Measurements from ENCODE around the gene MAGED2.
"Not testable (repeated sequence)": the region's sequence is repeated elsewhere in the genome, so short reads cannot be mapped to it uniquely, and the experiment has no call there.

The MAGED2 gene

DNA sequence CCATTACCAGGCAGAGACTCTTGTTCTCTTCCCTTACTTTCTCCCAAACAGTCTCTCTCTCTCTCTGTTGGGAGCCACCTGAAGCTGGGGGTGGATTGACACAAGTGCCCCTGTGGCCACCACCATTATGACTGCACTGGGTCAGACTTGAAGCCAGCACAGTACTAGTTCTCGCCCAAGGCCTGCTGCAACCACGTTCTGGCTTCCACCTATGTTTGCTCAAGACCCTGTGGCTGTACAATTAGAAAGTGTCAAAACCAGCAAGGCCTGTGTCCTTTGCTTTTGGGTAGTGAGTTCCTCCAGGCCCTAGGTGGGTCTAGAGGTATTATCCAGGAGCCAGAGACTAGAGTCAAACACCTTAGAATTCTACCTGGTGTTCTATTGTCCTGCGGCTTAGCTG lies 31.0 kb downstream of the MAGED2 start:
- TF ChIP-seq ZNF274 (IDR thresholded peaks at IDR 0.05; ENCODE audit: low read depth, low read length), result no peak
- no peak overlapping the region for H3K4me3 ChIP-seq (ENCODE audit: low read length)

GRCh38 chrX:54841184-54841874 lies 33.8 kb downstream of the MAGED2 start:
- not testable (repeated sequence) for H3K4me3 ChIP-seq (ENCODE audit: low read length)

DNA sequence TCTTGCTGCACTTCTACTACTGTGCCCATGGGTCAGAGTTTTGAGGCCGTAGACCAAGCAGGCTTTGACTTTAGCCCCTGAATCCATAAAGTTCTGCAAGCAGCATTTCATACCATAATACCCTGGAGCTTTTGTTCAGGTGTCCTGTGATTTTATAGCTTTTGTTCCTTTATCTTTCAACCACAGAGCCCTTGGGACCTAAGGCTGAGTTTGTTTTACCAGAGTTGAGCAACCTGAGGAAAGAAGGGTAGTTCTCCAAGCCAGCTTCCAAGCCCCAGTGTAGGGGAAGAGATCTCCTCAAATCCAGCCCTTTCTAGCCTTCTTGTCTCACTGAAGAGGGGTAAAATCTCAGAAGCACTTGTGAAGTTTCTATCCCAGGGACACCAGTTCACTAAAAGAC lies 35.1 kb downstream of the MAGED2 start:
- no peak overlapping the region for H3K4me3 ChIP-seq (ENCODE audit: low read length)
- TF ChIP-seq ZNF274 (IDR thresholded peaks at IDR 0.05; ENCODE audit: low read depth, low read length), result no peak

GRCh38 chrX:54843050-54843449 lies 35.5 kb downstream of the MAGED2 start:
- TF ChIP-seq ZNF274 (IDR thresholded peaks at IDR 0.05; ENCODE audit: low read depth, low read length), result no peak
- no peak overlapping the region for H3K4me3 ChIP-seq (ENCODE audit: low read length)

- not testable (repeated sequence) for H3K4me3 ChIP-seq (ENCODE audit: low read length)
Observed at GRCh38 chrX:54847700-54848099, 40.2 kb downstream of the MAGED2 start.

DNA sequence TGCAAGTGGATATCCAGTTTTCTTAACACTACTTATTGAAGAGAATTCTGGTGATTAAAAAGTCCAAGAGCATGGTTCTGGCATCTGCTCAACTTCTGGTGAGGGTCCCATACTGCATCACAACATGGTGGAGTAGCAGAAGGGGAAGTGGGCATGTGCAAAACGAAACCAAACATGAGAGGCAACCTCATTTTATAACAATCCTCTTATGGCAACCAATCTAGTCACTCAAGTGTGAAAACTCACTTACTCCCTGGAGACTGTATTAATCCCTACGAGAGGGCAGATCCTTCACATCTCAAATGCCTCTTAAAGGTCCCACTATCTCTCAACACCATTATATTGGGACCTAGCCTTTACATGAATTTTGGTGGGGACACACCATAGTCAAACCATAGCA lies 57.7 kb downstream of the MAGED2 start:
- H3K4me3 ChIP-seq (ENCODE audit: low read length), result no peak overlapping the region
- TF ChIP-seq ZNF274 (IDR thresholded peaks at IDR 0.05; ENCODE audit: low read depth, low read length), result no peak

Measured in GM08714 (cell line).